ENCODE results near the gene GRIA4.

GRIA4 gene

DNA sequence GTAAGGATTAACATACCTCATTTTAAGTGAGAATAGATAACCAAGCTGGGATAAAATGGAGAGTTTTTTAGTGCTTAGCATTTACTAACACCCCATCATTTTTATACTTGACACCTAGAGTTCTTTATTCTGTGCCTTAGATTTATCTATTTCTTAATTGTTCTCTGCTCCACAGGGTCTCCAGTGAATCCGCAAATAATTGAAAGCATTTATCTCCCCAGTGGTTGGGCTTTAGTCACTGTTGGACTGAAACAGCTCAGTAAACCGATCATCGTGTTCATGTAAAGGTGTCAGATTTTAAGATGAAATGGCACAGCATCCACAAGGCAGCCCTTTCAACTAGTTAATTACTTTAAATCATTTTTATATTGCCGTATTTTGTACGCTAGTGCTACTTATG lies 17.8 kb upstream of the GRIA4 start:
- H2AK5ac ChIP-seq (ENCODE audit: low read length, severe bottlenecking), result no peak overlapping the region
- H4K8ac ChIP-seq (ENCODE audit: low read length), result no peak overlapping the region
- 83% methylated on average over 3 of the region's 5 CpGs for WGBS
- H3K4me3 ChIP-seq (ENCODE audit: insufficient read depth in 1 of 2, low read depth in 1 of 2, low read length in 2 of 2), result no peak overlapping the region
- no peak overlapping the region for H2AFZ ChIP-seq (ENCODE audit: low read depth, low read length)
- H3K9me3 ChIP-seq (ENCODE audit: control insufficient read depth, low read length), result no peaks in the 10 kb centered on the region
- H3K23ac ChIP-seq (ENCODE audit: low read length in 2 of 2), result no peak overlapping the region
- H3K14ac ChIP-seq (ENCODE audit: low read length in 2 of 2), result no peak overlapping the region
- H3K27ac ChIP-seq (ENCODE audit: low read length, poor library complexity, severe bottlenecking), result no peak overlapping the region
- H3K18ac ChIP-seq (ENCODE audit: low read depth in 1 of 2, low read length in 2 of 2), result no peak overlapping the region
- no peak overlapping the region for H3K4me2 ChIP-seq (ENCODE audit: low read length, poor library complexity, severe bottlenecking)
- no peak overlapping the region for H2BK15ac ChIP-seq (ENCODE audit: low read depth, poor library complexity, severe bottlenecking)
- H2BK5ac ChIP-seq (ENCODE audit: low read depth, low read length, poor library complexity, severe bottlenecking), result no peak overlapping the region
- no peaks in the 10 kb centered on the region for H3K36me3 ChIP-seq (ENCODE audit: control insufficient read depth in 1 of 2, insufficient read depth in 2 of 2, low read depth in 1 of 2, low read length in 2 of 2)
- H4K91ac ChIP-seq (ENCODE audit: low read length), result no peak overlapping the region
- H3K4me1 ChIP-seq (ENCODE audit: control insufficient read depth, insufficient read depth, low read depth, low read length), result no peaks in the 10 kb centered on the region
- no peak overlapping the region for H3K9ac ChIP-seq (ENCODE audit: low read length)
- H2BK120ac ChIP-seq (ENCODE audit: low read depth, low read length), result no peak overlapping the region
- no peaks in the 10 kb centered on the region for H3K79me1 ChIP-seq (replicated peaks; ENCODE audit: low read length, poor library complexity, severe bottlenecking)
- no peak for DNase-seq
- H3K27me3 ChIP-seq (ENCODE audit: control insufficient read depth in 1 of 2, insufficient read depth in 1 of 2, low read length in 2 of 2), result no peaks in the 10 kb centered on the region
- H3K4ac ChIP-seq (ENCODE audit: low read depth in 1 of 2, low read length in 2 of 2), result no peak overlapping the region
- H2BK12ac ChIP-seq (ENCODE audit: low read length in 2 of 2), result no peak overlapping the region

DNA sequence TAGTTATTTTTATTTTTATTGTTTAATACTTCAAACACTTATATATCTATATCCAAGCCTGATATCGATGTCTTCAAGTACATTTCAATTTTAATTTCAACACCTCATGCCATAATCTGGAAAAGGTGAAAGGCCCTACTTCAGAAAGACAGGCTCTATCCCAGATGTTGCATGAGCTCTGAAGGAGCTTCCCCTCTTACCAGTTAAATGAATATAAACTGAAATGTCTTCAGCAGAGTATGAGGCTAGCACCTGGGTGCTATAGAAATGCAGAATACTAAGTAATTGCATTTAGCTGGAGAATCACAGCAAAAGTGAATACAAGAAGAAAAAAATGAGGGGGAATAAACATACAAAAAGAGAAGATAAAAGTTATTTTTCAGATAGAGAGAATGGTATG lies 11.5 kb upstream of the GRIA4 start:
- Histone ChIP-seq H3K27me3 (ENCODE audit: control insufficient read depth in 1 of 2, insufficient read depth in 1 of 2, low read length in 2 of 2) (no peaks in the 10 kb centered on the region), H3K9ac (ENCODE audit: low read length) (no peak overlapping the region)

DNA sequence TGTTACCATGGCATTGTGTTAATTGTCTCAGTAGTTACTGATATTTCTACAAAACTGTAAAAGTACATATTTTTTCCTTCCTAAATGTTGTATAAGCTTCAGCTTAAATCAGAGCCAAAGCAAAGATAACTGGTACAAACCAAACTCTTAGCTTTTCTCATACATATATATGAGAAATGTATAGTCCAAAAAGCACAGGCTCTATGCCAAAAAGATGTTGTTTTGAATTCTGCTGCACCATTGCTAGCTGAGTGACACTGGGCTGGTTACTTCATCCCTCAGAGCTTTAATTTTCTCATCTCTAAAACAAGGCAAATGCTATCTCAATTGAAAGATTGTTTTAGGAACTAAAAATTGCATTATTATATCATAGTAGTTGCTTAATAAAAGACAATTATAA lies 6.7 kb upstream of the GRIA4 start:
- Histone ChIP-seq H2BK5ac (ENCODE audit: low read depth, low read length, poor library complexity, severe bottlenecking) (no peak overlapping the region), H4K91ac (ENCODE audit: low read length) (no peak overlapping the region), H3K4ac (ENCODE audit: low read depth in 1 of 2, low read length in 2 of 2) (no peak overlapping the region), H3K4me2 (ENCODE audit: low read length, poor library complexity, severe bottlenecking) (no peak overlapping the region), H2BK120ac (ENCODE audit: low read depth, low read length) (no peak overlapping the region), H3K4me1 (ENCODE audit: control insufficient read depth, insufficient read depth, low read depth, low read length) (no peaks in the 10 kb centered on the region), H3K9me3 (ENCODE audit: control insufficient read depth, low read length) (no peaks in the 10 kb centered on the region), H2BK12ac (ENCODE audit: low read length in 2 of 2) (no peak overlapping the region), H2AFZ (ENCODE audit: low read depth, low read length) (no peak overlapping the region), H3K27ac (ENCODE audit: low read length, poor library complexity, severe bottlenecking) (no peak overlapping the region), H3K79me1 (replicated peaks; ENCODE audit: low read length, poor library complexity, severe bottlenecking) (no peaks in the 10 kb centered on the region), H2AK5ac (ENCODE audit: low read length, severe bottlenecking) (no peak overlapping the region), H4K8ac (ENCODE audit: low read length) (no peak overlapping the region), H3K4me3 (ENCODE audit: insufficient read depth in 1 of 2, low read depth in 1 of 2, low read length in 2 of 2) (no peak overlapping the region), H2BK15ac (ENCODE audit: low read depth, poor library complexity, severe bottlenecking) (no peak overlapping the region), H3K9ac (ENCODE audit: low read length) (no peak overlapping the region), H3K14ac (ENCODE audit: low read length in 2 of 2) (no peak overlapping the region), H3K23ac (ENCODE audit: low read length in 2 of 2) (no peak overlapping the region), H3K36me3 (ENCODE audit: control insufficient read depth in 1 of 2, insufficient read depth in 2 of 2, low read depth in 1 of 2, low read length in 2 of 2) (no peaks in the 10 kb centered on the region), H3K18ac (ENCODE audit: low read depth in 1 of 2, low read length in 2 of 2) (no peak overlapping the region), H3K27me3 (ENCODE audit: control insufficient read depth in 1 of 2, insufficient read depth in 1 of 2, low read length in 2 of 2) (no peaks in the 10 kb centered on the region)
- no peak for DNase-seq

More for the DNA sequence above, 11.5 kb upstream of the GRIA4 start:
- H4K91ac ChIP-seq (ENCODE audit: low read length), result no peak overlapping the region
- no peak overlapping the region for H2BK120ac ChIP-seq (ENCODE audit: low read depth, low read length)
- no peak for DNase-seq
- 100% methylated on average over 1 of the region's 1 CpG for WGBS
- H3K36me3 ChIP-seq (ENCODE audit: control insufficient read depth in 1 of 2, insufficient read depth in 2 of 2, low read depth in 1 of 2, low read length in 2 of 2), result no peaks in the 10 kb centered on the region
- H3K79me1 ChIP-seq (replicated peaks; ENCODE audit: low read length, poor library complexity, severe bottlenecking), result no peaks in the 10 kb centered on the region
- H3K9me3 ChIP-seq (ENCODE audit: control insufficient read depth, low read length), result no peaks in the 10 kb centered on the region
- no peak overlapping the region for H3K4me3 ChIP-seq (ENCODE audit: insufficient read depth in 1 of 2, low read depth in 1 of 2, low read length in 2 of 2)
- no peak overlapping the region for H2BK5ac ChIP-seq (ENCODE audit: low read depth, low read length, poor library complexity, severe bottlenecking)
- H2BK12ac ChIP-seq (ENCODE audit: low read length in 2 of 2), result no peak overlapping the region
- H2BK15ac ChIP-seq (ENCODE audit: low read depth, poor library complexity, severe bottlenecking), result no peak overlapping the region
- no peak overlapping the region for H3K14ac ChIP-seq (ENCODE audit: low read length in 2 of 2)
- no peak overlapping the region for H4K8ac ChIP-seq (ENCODE audit: low read length)
- no peak overlapping the region for H2AK5ac ChIP-seq (ENCODE audit: low read length, severe bottlenecking)
- no peaks in the 10 kb centered on the region for H3K4me1 ChIP-seq (ENCODE audit: control insufficient read depth, insufficient read depth, low read depth, low read length)
- H3K23ac ChIP-seq (ENCODE audit: low read length in 2 of 2), result no peak overlapping the region
- H3K4ac ChIP-seq (ENCODE audit: low read depth in 1 of 2, low read length in 2 of 2), result no peak overlapping the region
- no peak overlapping the region for H3K18ac ChIP-seq (ENCODE audit: low read depth in 1 of 2, low read length in 2 of 2)
- H2AFZ ChIP-seq (ENCODE audit: low read depth, low read length), result no peak overlapping the region
- H3K4me2 ChIP-seq (ENCODE audit: low read length, poor library complexity, severe bottlenecking), result no peak overlapping the region
- H3K27ac ChIP-seq (ENCODE audit: low read length, poor library complexity, severe bottlenecking), result no peak overlapping the region

DNA sequence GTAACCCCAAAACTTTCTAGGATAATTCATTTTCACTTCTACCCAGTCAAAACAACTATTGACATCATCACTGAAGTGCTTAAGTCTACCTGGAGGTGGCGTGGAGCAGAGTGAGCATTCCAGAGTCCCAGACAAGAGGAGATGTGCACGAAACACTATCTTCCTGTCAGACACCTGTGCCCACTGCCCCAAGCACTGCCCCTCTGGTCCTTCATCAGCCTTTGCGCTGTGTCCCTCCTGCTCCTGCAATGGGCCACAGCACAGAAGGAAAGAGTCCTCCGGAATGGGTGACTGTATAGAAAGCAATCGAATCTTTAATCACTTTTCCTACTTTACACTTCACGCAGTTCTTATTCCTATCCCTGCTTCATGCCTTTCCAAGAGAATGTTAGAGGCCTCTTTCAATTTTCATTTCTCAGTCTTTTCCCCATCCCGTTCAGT lies 512 bp upstream of the GRIA4 start:
- Histone ChIP-seq H4K91ac (ENCODE audit: low read length) (no peak overlapping the region), H3K79me1 (replicated peaks; ENCODE audit: low read length, poor library complexity, severe bottlenecking) (no peaks in the 10 kb centered on the region), H2BK120ac (ENCODE audit: low read depth, low read length) (no peak overlapping the region), H3K4me2 (ENCODE audit: low read length, poor library complexity, severe bottlenecking) (peak overlapping the region; percentile 40), H3K36me3 (ENCODE audit: control insufficient read depth in 1 of 2, insufficient read depth in 2 of 2, low read depth in 1 of 2, low read length in 2 of 2) (no peaks in the 10 kb centered on the region), H4K8ac (ENCODE audit: low read length) (no peak overlapping the region), H3K4me1 (ENCODE audit: control insufficient read depth, insufficient read depth, low read depth, low read length) (peaks cover 13% of the 10 kb centered on the region), H3K4ac (ENCODE audit: low read depth in 1 of 2, low read length in 2 of 2) (no peak overlapping the region), H3K27me3 (ENCODE audit: control insufficient read depth in 1 of 2, insufficient read depth in 1 of 2, low read length in 2 of 2) (peaks cover 23 to 42% of the 10 kb centered on the region in 2 experiments), H2BK15ac (ENCODE audit: low read depth, poor library complexity, severe bottlenecking) (no peak overlapping the region), H2AK5ac (ENCODE audit: low read length, severe bottlenecking) (no peak overlapping the region), H3K9me3 (ENCODE audit: control insufficient read depth, low read length) (no peaks in the 10 kb centered on the region), H3K4me3 (ENCODE audit: insufficient read depth in 1 of 2, low read depth in 1 of 2, low read length in 2 of 2) (peak overlapping the region in 1 of 2 experiments; percentile 76), H3K14ac (ENCODE audit: low read length in 2 of 2) (no peak overlapping the region), H3K23ac (ENCODE audit: low read length in 2 of 2) (no peak overlapping the region), H3K27ac (ENCODE audit: low read length, poor library complexity, severe bottlenecking) (no peak overlapping the region), H2BK12ac (ENCODE audit: low read length in 2 of 2) (no peak overlapping the region), H2AFZ (ENCODE audit: low read depth, low read length) (no peak overlapping the region), H3K18ac (ENCODE audit: low read depth in 1 of 2, low read length in 2 of 2) (no peak overlapping the region), H3K9ac (ENCODE audit: low read length) (no peak overlapping the region), H2BK5ac (ENCODE audit: low read depth, low read length, poor library complexity, severe bottlenecking) (no peak overlapping the region)
- peak; percentile 60 for DNase-seq
- WGBS, result 19% methylated on average over 7 of the region's 7 CpGs
